ENCODE results near the gene EDIL3. TPM values are rescaled to one million over a fixed set of nuclear protein-coding genes. Genes with fewer than 3 reads are reported as not detected.
"Not testable (repeated sequence)": the region's sequence is repeated elsewhere in the genome, so short reads cannot be mapped to it uniquely, and the experiment has no call there.

The EDIL3 gene
- total RNA-seq, 1 experiment from 2014 or later: 191 TPM

DNA sequence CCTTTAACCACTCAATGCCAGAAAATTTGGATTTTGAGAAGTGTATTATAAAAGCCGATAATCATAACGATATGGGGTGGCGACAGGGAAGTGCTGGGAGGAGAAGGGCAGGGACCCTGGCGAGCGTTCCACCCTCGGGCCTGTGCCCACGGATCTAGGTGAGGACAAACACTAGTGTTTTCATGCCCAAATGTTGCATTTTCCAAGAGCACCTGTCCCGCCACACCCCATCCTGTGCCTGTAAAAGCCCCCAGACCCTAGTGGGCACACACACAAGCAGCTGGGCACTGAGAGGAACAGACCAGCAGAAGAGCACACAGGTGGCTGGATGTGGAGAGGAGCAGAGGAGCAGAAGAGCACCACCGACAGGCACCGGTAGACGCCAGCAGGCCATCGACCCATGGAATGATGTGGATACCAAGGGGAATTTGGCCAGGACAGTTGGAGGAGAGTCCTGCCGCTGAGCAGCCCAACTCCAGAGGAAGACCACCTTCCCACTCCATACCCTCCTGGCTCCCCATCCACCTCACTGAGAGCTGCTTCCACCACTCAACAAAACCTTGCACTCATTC lies 315.0 kb downstream of the EDIL3 start:
- DNase-seq (ENCODE audit: low read depth): no peak

DNA sequence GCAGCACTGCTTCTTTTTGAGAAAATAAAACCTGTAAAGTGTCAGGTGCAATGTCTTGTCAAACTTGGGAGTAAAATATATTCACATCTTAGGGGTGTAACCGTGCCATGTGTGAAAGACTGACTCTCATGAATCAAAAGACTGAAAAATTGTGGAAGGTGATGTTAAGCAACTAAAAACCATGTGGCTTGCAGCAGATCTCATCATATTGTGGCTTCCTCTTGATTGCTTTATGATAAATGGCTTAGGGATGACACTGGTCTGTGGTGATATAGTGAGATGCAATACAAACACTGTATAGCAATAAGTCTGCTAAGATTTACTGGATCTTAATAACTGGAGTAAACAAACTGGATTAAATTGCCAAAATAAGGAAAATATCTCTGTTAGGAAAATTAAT lies 321.6 kb downstream of the EDIL3 start:
- DNase-seq (ENCODE audit: low read depth): no peak

DNA sequence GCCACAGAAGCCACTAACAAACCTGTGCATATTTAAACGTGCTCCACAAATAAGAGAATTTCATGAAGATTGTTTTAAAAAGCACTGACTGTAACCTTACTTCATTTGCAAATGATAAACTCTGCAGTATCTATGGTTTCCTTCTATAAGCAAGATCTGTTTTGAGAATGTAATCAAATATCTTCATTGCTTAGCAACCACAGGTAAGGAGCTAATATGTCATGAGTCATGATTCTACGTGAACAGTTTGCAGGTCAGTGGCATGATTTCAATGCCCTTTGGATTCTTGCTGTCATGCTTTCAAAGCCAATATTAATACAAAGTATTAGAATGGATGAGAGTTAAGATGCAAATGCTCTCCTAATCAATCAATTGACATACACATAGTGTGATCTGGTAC lies 325.0 kb downstream of the EDIL3 start:
- no peak for DNase-seq (ENCODE audit: low read depth)

DNA sequence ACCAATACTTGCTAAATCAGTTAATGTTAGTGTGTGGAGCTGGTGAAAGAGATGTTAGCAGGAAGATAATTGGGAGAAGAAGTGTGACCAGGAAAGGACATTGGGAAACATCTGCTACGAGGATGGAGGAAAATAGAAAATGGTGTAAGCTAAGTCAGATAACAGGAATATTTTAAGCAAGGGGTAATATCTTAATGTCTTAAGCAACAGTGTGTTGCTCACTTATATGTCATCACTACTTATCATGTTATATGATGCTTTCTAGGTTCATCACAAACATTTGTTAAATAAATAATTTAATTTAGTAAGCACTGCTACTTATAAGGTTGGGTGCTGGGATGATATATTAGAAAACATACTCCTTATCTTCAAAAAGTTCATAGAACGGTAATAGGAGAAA lies 326.1 kb downstream of the EDIL3 start:
- DNase-seq (ENCODE audit: low read depth): no peak

DNA sequence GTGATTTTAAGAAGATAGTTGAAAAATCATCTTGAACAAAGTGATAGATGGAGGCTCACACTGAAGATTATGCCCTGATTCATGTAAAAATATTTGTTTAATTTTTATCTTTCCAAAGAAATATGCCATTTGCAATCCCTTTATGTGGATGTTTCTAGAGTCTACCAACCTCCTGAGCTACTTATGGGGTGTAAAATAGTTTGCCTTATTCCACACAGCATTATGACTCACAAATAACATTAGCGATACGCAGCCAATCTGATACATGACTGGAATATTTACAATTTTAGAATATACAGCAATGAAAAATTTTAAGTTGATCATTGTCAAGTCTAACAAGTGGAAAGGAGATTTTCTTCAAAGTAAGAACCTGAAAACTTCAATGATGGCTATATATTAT lies 327.5 kb downstream of the EDIL3 start:
- DNase-seq (ENCODE audit: low read depth): no peak

DNA sequence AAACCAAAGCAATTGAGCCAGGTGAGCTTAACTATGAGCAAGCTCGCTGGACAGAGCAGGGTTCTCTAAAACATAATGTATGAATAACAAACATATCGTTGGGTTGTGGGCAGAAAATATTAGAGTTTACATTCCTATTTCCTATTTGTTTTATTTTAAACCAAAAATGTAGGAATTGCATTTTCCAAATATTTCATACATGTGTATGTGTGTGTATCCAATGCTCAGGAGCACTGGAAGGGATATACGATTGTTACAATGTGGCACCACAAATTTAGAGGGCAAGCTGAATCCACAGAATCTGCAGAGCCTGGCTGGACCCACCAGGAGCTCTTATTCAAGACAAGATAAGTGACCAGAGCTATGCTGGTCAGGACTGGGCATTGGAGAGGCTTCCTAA lies 338.7 kb downstream of the EDIL3 start:
- no peak for DNase-seq (ENCODE audit: low read depth)

DNA sequence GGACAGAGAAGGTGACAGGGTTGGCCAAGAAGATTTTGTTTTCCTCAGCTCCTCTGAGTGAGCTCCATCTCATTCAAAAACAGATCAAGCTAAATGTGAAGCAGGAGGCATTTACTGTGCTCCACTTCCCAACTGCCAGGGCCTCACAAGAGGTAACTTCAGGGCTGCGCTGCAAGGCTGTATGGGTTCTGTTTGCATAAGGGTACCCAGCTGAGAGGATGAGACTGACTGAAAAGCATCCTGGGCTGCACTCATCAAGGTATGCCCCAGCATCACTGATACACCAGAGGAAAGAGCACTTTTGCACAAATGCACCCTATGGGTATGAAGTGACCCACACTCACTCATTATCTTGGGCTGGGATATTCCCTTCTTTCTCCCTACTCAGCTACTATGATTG lies 347.8 kb downstream of the EDIL3 start:
- no peak for DNase-seq (ENCODE audit: low read depth)

DNA sequence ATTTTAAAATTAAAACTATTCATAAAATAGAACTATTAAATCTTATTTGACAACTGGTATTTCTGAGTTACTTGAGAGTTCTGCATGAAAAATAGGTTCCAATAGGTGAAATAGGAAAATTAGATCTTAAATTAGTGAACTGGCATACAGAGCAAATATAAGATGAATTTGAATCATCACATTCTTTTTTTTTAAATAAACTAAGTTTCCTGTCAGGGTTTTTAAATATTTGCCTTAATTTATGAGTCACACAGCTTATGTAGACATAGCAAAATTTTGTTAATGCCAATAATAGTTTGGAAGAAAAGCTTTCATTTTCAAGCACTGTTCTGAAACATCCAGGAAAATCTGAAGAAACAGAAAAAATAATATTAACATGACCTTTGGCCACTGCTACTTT lies 352.4 kb downstream of the EDIL3 start:
- DNase-seq (ENCODE audit: low read depth): no peak

DNA sequence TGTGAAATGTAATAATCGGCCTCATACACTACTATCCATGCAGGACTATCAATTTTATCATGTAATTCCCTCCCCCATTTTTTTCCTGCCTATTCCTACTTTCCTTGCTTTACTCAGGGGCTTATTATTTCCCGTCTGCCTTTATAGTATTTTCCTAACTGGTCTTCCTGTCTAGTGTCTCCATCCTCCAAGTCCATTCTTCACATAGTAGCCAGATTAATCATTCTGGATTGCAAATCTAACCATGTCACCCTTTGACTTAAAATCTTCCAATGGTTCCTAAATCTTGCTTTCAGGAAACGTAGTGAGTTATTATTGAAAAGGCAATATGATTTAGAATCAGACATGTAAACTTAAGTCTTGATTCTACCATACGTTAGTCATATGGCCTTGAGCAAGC lies 356.6 kb downstream of the EDIL3 start:
- DNase-seq (ENCODE audit: low read depth): no peak

DNA sequence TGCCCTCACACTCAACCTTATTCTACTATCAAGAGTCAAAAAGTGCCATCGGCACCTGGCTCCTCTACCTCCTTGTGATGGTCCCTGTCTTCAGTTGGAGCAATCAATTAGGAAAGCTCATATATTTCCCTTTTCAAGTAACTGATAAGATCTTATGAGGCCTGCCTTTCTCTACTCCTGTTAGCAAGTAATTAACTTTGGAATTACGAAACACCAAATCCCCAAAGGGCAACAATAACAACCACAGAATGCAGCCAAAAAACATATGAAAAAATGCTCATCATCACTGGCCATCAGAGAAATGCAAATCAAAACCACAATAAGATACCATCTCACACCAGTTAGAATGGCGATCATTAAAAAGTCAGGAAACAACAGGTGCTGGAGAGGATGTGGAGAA lies 366.2 kb downstream of the EDIL3 start:
- not testable (repeated sequence) for DNase-seq (ENCODE audit: low read depth)

DNA sequence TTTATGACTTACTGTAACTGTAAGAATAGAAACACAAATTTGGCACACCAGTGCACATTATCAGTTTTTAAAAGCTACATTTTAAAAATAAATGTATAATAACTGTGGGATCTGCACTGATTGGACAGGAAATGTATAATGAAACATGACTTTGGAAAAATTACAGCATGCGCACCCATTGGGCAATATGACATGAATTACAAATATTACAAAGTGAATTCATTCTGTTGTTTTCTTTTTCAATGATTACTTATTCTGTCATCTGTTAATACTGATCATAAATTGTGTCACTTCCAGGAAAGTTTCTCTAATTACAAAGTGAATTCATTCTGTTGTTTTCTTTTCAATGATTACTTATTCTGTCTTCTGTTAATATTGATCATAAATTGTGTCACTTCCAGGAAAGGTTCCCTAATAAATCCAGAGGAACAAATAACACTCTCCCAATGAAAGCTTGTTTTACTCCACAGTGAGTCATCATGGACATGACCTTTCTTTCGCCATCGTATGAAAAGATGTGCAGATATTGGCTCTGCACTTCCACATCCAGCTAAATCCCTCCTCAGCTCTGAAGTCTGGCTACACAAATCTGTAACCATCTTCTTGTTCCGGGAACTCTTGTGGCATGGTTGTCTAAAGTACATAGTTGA lies 367.0 kb downstream of the EDIL3 start:
- DNase-seq (ENCODE audit: low read depth): no peak

DNA sequence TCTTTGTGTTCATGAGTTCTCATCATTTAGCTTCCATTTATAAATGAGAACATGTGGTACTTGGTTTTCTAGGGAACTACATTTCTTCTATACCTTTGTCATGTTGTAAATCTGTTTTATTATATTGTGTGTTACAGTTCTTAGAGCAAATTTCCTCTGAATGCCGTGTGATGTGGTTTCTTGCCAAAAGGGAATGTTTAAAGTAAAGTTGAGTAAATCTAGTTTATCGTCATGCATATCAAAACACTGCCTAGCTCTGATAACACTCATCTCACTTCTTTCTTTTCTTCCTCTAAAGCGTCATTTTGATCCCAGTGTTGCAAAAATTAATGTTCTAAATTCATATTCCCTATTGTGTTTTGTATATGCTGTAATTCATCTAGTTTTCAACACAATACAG lies 368.6 kb downstream of the EDIL3 start:
- no peak for DNase-seq (ENCODE audit: low read depth)

DNA sequence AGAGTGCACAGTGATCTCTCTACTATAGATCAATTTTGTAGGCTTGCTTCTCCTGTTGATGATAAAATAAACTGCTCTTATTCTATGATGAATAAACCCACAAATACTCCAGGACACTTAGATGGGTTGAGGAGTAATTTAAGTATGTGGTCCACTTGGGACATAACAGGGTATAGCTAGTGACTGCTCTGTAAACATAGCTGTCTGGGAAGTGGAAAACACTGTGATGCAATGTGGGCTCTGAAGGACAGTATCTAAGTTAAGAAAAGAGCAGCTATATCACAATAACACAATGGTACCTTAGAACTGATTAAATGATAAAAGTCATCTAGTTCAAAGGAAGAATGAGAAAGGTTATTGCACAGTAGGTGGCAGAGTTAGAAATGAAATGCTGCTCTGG lies 369.7 kb downstream of the EDIL3 start:
- no peak for DNase-seq (ENCODE audit: low read depth)

DNA sequence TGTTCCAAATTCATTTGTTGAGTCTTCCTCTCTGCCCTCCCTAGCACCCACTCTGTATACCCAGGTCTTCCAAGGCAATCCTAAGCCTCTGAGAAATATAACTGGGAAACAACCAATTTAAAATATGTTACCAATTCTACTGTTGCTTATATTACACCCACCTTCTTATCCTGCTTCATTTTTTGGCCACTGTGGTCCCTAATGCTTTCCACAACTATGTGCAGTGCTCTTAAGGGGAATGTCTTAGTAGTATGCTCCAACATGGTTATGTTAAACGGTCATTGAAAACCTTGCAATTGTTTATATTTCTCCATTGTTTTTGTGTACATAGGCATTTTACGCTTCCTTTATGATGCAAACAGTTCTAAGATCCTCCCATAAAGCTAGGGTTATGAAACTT lies 390.9 kb downstream of the EDIL3 start:
- no peak for DNase-seq (ENCODE audit: low read depth)

DNA sequence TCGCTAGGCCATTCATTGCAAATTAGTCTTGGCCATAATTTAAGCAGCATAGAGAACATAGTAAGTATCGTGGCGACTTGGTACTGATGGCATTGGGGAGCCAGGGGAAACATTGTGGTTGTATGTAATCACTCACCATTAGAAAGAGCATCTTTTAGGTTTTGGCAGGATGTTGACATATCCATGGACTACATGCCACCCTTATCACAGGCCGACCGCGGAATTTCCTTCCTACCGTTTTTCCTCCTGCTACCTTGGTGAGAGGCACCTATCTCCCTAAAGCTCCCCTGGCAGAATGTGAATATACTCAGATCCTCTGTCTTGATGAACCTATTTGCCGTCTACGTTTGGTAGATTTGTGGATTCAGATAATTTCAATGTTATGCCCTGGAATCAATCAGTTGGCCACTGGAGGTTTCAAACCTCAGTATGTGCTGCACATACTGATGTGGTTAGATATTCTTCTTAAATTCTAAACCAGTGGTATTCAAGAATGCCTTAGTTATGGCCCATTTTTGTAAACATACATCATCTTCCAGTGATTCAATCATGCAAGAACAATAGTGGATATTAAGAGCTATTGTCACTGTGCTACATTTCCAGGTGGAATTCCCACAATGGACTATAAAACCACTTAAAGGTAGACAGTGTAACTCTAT lies 393.0 kb downstream of the EDIL3 start:
- no peak for DNase-seq (ENCODE audit: low read depth)

DNA sequence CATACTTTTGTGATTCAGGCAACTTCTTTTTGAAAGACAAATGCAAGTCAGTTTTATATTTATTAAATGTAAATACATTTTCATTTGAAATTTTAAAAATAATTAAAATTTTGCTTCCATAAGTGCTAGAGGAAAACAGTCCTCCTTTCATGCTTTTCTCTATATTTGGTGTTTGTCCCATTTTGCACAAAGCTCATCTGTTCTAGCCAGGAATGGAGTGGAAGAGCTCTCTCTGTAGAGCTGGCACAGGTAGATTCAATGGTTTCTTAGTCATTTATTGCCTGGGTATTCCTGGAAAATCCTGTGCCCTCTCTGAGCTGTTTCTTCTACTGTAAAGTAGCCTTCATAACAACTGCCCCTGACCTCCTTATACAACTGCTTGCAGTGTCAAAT lies 396.4 kb downstream of the EDIL3 start:
- no peak for DNase-seq (ENCODE audit: low read depth)

DNA sequence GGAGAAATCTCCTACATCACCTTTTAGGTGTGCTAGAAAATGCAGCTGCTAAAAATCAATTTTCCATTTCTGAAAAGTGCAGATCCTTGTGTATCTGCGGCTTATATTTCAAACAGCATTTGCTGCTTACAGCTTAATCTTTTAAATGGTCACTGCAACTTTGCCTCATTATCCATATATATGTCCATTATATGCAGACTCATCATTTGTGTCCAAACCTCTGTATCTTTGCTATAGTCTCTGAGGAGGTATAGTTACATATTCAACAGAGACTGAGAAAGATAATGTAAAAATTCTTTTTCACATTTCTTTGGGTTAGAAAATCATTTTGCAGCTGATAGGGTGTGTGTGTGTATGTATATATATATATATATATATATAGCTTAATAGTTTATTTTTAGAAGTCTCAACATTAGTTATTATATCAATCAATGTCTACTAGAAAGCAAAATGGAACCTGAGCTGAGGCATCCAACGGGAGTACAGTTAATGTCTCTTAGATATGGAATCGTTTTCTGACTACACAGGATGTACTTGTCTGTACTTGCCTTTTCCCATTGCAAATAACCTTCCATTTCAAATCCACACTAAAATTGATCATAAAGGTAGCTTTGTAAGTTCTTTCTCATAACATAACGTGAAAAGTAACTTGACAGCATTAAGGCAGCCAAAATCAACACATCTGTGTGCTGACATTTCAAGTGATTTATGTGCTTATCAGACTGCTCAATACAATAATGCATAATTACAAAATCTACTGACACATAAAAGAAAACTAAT lies 397.0 kb downstream of the EDIL3 start:
- no peak for DNase-seq (ENCODE audit: low read depth)

DNA sequence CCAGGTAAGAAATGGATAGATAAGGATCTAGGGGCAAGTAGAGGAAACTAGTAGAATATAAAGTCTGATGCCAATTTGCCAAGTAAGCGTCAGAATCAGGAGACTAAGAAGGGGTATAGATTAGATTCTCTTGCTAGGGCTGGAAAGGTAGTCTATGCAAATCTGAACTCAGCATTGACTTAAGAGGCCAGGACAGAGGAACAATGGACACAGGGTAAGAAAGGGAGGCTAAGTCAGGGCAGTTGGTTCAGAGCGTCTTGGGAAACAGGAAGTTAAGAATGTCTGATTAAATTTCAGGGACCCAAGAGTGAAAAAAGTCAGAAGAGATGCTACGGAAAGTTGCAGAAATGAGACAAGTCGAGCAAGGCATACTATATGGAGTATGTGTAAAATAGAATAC lies 400.8 kb downstream of the EDIL3 start:
- no peak for DNase-seq (ENCODE audit: low read depth)

DNA sequence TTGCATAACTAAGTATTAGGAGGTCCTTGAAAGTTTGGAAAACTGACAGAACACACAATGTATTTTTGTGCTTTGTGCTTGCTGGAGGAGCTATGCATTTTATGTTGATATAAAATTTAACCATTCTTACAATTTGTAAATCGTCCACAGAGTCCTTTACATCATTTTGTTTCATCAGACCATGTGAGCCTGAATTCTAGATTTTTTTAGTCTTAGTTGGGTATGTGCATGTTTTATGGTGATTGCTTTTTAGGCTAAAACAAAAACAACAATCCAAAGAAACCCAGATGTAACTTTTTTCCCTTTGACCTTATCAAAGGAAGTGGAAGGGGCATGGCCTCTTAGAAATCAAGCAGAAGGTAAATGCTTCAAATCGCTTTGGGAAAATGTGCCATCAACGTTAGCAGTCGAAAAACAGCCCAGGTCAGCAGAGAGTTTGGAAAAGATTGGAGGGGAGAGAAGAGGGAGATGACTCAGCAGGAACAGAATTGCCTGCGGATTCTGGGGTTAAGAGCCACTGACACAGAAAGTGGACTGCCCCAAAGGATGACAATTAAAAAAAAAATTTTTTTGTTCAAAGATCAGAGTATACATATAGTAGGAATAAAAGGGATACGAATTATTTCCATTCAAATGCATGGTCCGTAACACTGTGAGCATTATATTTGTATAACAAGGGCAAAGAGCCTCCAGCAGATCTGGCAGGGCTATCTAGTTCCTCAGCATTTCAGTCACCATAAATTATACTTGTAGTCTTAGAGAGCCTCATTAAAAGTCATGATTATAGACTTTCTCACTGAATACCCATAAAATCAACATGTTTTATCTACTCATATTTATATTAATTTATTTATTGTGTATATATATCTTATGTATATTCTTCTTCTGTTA lies 410.5 kb downstream of the EDIL3 start:
- peak; percentile 30 for DNase-seq (ENCODE audit: low read depth)

DNA sequence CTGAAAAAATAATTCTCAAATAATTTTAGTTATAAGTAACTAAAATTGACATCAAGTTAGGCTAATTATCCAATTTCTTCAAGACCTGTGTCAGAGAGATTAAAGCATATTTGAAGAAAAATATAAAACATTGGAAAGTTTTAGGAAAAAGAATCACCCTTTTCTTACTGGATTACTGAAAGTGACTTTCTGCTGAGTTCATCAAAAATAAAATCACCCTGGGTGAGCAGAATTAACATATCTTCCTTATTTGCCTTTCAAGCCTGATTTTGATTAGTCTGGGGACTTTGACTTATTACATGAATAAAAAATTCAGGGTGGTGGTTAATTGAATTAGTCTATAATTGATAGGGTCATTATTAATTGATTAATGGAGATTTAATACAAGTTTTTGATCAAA lies 411.8 kb downstream of the EDIL3 start:
- no peak for DNase-seq (ENCODE audit: low read depth)

DNA sequence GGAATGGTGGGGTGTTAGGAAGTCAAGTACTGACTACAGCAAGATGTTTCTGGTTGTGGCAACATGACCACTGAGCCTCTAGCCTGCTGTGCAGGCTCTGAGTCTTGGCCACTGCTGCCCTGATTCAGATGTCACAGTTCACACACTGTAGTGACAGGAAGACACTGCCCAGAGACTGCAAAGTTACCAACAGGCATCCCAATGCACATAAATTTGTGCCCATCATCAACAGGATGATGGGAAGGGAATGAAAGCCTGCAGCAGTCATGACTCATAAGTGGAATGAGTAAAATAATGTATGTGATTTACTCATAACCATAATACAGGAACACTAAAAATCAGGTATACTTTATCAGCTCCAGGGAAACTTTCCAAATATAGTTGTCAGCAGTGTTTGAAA lies 412.4 kb downstream of the EDIL3 start:
- peak; percentile 44 for DNase-seq (ENCODE audit: low read depth)

DNA sequence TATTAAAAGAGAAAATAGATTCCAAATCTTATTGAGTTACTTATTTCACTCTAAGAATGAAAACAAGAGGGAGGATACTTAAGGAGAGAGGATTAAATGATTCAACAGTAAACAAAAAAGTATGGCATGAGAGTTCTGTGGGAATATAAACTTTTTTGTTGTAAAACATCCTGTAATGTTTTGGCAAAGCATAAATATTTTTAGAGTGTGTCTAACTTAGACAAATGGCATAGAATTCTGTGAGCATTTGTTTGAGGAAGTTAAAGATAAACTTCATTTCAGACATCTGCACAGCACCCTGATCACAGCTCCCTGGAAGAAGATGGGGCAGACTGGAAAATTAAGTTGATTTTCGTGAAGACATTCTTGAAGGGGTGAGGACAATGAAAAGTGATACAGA lies 417.3 kb downstream of the EDIL3 start:
- no peak for DNase-seq (ENCODE audit: low read depth)

Measured in Daoy (cell line).